Esophagus mucosa (tissue), 1 donor: ENCODE data around the gene GCNT3. TPM values are rescaled to one million over a fixed set of nuclear protein-coding genes. Genes with fewer than 3 reads are reported as not detected.
A peak's percentile ranks its signal among the peaks of the same experiment; 100 is the strongest.
"Not testable (repeated sequence)": the region's sequence is repeated elsewhere in the genome, so short reads cannot be mapped to it uniquely, and the experiment has no call there.

Experiments
- ATAC-seq: fragments of 200-7000 bp; cut with Tn5 transposase; one replicate; pipeline ENCODE4 v1.9.1; 2020
- total RNA-seq: library from RNA; stranded (reverse); gene quantifications from one replicate; pipeline ENCODE4 v1.2.4, GENCODE V29; 2023
- donor health status: DM: yes; HTN: yes; CAD: no.

The GCNT3 gene
- total RNA-seq, 1 donor from 2014 or later, result 11.4 TPM

DNA sequence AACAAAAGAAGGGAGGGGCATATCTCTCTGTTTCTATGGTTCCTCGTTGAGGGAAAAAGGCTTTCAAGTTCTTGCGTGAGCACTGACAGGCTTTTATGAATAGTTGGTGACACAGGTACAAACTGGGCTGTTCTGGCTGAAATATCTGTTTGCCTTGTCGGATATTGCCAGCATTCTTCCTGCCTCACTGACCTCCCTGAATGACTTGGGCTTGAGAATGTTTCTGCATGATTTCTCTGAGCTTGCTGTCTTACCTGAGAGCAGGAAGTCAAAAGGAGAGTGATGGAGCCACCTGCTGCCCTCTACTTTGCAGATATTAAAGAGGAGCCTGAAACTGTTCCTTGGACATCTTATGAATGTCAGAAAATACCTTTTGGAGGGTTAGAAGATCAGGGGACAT is 4.8 kb downstream of the GCNT3 start:
- ATAC-seq, result peak; percentile 65

GRCh38 chr15:59618406-59618805 is 6.8 kb downstream of the GCNT3 start:
- ATAC-seq, result peak; percentile 26

- ATAC-seq, result peak; percentile 72
These were observed 10.7 kb downstream of the GCNT3 start for GRCh38 chr15:59622289-59622688.

DNA sequence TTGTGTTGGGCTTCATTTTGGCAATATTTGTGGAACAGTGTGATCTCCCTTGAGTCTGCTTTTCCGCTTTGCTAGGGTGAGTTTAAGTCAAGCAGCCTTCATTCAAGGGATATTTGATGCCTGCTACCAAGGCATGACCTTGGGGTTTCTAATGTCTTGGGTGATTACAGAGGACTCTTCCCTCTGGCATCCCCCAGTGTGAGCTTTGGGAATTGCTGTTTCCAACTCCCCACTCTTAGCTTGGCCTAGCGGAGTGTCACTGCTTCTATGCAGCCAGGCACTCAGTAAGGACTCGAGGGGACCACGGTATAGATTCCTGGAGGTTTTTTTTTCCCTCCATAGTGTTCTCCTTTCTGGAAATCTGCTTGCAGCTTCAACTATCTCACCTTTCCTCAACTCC is 21.1 kb downstream of the GCNT3 start:
- ATAC-seq, result no peak

- ATAC-seq, result peak; percentile 14
These were observed 24.6 kb downstream of the GCNT3 start for GRCh38 chr15:59636184-59636583.

GRCh38 chr15:59637507-59637906 is 25.9 kb downstream of the GCNT3 start:
- peak; percentile 19 for ATAC-seq

- ATAC-seq, result no peak
These were observed 30.8 kb downstream of the GCNT3 start for GRCh38 chr15:59642351-59642750.

GRCh38 chr15:59644756-59645155 is 33.2 kb downstream of the GCNT3 start:
- ATAC-seq, result peak; percentile 37

DNA sequence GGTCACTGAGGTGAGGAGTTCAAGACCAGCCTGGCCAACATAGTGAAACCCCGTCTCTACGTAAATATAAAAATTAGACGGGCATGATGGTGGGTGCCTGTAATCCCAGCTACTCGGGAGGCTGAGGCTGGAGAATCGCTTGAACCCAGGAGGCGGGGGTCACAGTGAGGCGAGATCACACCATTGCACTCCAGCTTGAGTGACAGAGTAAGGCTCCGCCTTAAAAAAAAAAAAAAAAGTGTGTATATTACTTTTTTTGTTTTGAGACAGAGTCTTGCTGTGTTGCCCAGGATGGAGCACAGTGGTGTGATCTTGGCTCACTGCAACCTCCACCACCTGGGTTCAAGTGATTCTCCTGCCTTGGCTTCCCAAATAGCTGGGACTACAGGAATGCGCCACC is 34.2 kb downstream of the GCNT3 start:
- ATAC-seq, result not testable (repeated sequence)

DNA sequence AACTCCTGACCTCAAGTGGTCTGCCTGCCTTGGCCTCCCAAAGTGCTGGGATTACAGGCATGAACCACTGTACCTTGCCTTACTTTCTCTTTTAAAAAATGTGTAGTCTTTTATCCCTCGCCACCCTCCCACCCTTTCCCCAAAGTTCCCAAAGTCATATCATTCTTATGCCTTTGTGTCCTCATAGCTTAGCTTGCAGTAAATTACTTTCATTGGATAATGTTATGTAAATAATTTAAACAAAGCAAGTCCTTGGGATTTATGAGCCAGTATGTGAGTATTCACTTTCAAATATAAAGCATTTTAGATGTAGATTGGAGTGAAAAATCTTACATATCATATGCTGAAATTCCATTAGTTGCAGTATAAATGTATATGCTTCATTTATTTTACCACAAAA is 34.7 kb downstream of the GCNT3 start:
- ATAC-seq, result no peak

- ATAC-seq, result no peak
These were observed 35.5 kb downstream of the GCNT3 start for GRCh38 chr15:59647085-59647484.

GRCh38 chr15:59649603-59650002 is 38.0 kb downstream of the GCNT3 start:
- ATAC-seq, result no peak

DNA sequence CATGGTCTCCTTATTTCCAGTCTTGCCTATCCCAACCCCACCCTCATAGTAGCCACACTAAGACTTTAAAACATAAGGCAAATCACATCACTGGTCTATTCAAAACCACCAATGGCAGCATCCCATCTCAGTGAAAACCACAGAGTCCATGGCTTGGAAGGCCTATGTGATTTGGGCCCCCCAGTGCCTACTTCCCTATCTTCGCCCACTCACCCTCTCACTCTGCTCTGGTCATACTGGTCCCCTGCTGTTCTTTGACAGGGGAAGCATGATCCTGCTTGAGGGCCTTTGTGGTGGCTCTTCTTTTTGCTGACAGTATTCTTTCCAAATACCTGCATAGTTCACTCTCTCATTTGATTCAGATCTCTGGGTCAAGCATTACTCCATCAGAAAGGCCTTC is 42.5 kb downstream of the GCNT3 start:
- ATAC-seq, result no peak

DNA sequence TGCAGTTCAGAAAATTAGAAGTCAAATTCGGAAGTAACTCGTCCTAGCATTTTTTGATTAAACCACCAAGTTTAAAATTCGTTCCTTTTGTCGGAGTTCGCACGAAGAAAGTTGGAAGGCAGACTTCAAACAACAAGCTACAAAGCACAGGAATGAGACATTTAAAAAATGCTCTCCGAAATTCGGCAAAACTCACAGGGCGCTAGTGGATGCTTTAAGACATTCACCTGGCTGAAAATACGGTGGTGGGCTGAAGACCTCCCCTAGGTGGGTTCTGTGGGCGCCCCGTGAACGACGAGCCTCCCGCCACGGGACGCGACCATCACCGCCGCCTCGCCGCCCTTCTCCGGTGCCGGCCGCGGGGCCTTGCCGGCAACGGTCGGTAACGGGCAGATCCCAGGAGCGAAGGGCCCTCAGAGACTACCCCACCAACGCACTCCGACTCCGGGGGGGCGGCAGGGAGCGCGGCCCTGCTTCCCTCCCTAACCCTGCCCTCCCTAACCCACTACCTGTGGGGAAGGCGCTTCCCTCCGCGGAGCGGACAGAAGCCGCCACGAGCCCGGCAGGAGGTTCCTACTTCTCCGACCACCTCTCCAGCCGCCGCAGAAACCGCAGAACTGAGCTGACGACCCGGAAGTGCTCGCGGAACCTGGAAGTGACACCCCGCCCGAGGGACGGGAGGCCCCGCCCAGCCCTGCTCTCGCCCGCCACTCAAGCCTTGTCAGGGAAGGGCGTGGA is 45.5 kb downstream of the GCNT3 start, which contains the start of gene GTF2A2:
TSS of gene GTF2A2 (minus strand) at position 619 of the 738 bp plus-strand sequence. CDS start 5,238 bp downstream, outside the sequence.
- ATAC-seq, result peak; percentile 99

- peak; percentile 21 for ATAC-seq
These were observed 46.1 kb downstream of the GCNT3 start for GRCh38 chr15:59657635-59658125.

DNA sequence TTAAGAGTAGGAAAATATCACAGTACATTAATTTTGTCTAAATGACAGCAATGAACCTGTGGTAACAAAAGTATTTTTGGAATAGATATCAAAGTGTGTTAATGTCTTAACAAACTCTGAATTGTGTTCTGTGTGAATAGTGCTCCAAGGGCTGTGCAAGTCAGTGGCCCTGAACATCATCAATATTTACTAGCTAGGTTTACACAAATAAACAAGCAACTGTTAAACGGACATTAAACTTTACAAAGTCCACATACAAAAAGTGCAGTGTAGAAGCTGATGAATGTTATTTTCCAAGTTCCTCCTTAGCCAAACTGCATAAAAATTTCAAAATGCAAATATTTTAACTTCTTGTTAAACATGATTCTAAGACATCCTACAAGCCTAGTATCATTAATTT is 47.8 kb downstream of the GCNT3 start:
- no peak for ATAC-seq

- ATAC-seq, result no peak
These were observed 50.7 kb downstream of the GCNT3 start for GRCh38 chr15:59662260-59662659.

DNA sequence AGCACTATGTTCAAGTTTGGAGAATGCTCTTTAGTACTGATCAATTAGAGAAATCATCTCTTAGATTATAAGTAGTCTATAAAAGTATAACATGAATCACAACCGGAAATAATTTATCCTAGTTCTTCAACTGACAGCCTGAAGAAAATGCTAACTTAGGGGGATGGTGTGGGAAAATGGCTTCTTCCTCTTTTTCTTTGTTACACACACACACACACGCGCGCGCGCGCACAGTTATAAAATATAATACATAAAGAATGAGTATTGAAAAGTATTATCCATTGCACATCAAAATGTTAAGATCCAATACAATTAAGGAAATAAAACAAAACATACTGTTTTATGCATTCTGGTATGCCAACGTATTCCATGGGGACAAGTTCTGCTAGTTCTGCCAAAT is 57.0 kb downstream of the GCNT3 start:
- no peak for ATAC-seq

Other genes with a start within 250 kb of the GCNT3 start
- gene MYO1E, start 238.9 kb upstream of the GCNT3 start, total RNA-seq, result 117 TPM
- gene FAM81A, start 173.6 kb upstream of the GCNT3 start, total RNA-seq, result 1.2 TPM
- gene GTF2A2, start 45.7 kb downstream of the GCNT3 start, total RNA-seq, result 61.5 TPM
- 39.9 TPM for gene BNIP2, start 77.5 kb downstream of the GCNT3 start, total RNA-seq